Measurements from ENCODE around the gene PARP4.
"Not testable (repeated sequence)": the region's sequence is repeated elsewhere in the genome, so short reads cannot be mapped to it uniquely, and the experiment has no call there.

PARP4 gene

GRCh38 chr13:24512197-24512907, at the start of gene PARP4:
Gene PARP4, minus strand, starts transcription at chr13:24512778. Its CDS starts 9,002 bp downstream, at chr13:24503776.
- DNase-seq: peak in 13 of 14 donors; percentile 3 to 90 (median 74)

GRCh38 chr13:24560579-24561187, 48.1 kb upstream of the PARP4 start:
- not testable (repeated sequence) for DNase-seq

GRCh38 chr13:24559431-24560218, 47.0 kb upstream of the PARP4 start:
- DNase-seq: not testable (repeated sequence)

- DNase-seq: no peak
These were observed 44.5 kb upstream of the PARP4 start for GRCh38 chr13:24557081-24557480.

GRCh38 chr13:24553892-24554291, 41.3 kb upstream of the PARP4 start:
- not testable (repeated sequence) for DNase-seq

GRCh38 chr13:24541476-24542352, 29.1 kb upstream of the PARP4 start:
- DNase-seq: not testable (repeated sequence)

GRCh38 chr13:24541127-24541475, 28.5 kb upstream of the PARP4 start:
- DNase-seq: no peak

GRCh38 chr13:24540236-24541126, 27.9 kb upstream of the PARP4 start:
- no peak for DNase-seq

- DNase-seq: no peak
These were observed 27.1 kb upstream of the PARP4 start for GRCh38 chr13:24539500-24540165.

GRCh38 chr13:24529478-24529877, 16.9 kb upstream of the PARP4 start:
- DNase-seq: no peak

GRCh38 chr13:24528816-24529398, 16.3 kb upstream of the PARP4 start:
- DNase-seq: no peak

GRCh38 chr13:24527266-24527775, 14.7 kb upstream of the PARP4 start:
- no peak for DNase-seq

GRCh38 chr13:24520733-24521132, 8.2 kb upstream of the PARP4 start:
- no peak for DNase-seq

GRCh38 chr13:24516919-24517318, 4.3 kb upstream of the PARP4 start:
- DNase-seq: no peak

- no peak for DNase-seq
These were observed 283 bp upstream of the PARP4 start for GRCh38 chr13:24512908-24513213.

GRCh38 chr13:24511816-24512196, 772 bp downstream of the PARP4 start:
- DNase-seq: peak in 1 of 14 donors; percentile 45

- DNase-seq: peak in 6 of 14 donors; percentile 2 to 50 (median 8)
These were observed 1.4 kb downstream of the PARP4 start for GRCh38 chr13:24511019-24511815.

GRCh38 chr13:24506698-24507335, 5.8 kb downstream of the PARP4 start:
- DNase-seq: no peak

GRCh38 chr13:24506283-24506682, 6.3 kb downstream of the PARP4 start:
- not testable (repeated sequence) for DNase-seq

Data from C1 segment of cervical spinal cord (tissue), 14 donors.